Stimulated activated CD8-positive, alpha-beta memory T cell treated with anti-CD3 and anti-CD28 coated beads, Interleukin-12 subunit alpha, Interleukin-12 subunit beta, amount 100 ng/mL, for 24 hours (primary cell): ENCODE data around the gene NAALADL2.
"Not testable (repeated sequence)": the region's sequence is repeated elsewhere in the genome, so short reads cannot be mapped to it uniquely, and the experiment has no call there.

Experiments used
- DNase-seq: peaks from one replicate; pipeline ENCODE4 v3.0.0-alpha.2; 2020; ENCODE audit errors: extremely low read depth

The NAALADL2 gene

GRCh38 chr3:175748087-175748730 lies 889.1 kb downstream of the NAALADL2 start:
- no peak for DNase-seq

DNA sequence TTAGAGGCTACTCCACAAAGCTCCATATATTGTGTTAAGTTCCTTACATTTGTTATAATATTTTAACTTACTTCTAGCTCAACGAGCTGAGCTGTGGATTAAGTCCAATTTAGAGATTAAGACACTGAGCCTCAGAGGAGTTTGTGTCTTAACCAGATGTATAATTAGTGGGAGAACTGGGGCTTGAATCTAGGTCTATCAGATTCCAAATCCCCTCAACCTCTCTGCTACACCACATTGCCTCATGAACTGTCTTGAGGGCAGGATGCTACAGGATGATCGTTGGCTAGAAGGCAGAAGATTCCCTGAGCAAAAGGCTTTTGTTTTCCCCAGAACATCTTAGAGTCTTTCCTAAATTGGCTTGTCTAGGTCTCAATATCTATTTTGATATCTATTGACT lies 890.8 kb downstream of the NAALADL2 start:
- no peak for DNase-seq

GRCh38 chr3:175751089-175751488 lies 892.0 kb downstream of the NAALADL2 start:
- no peak for DNase-seq

- DNase-seq, result no peak
Observed at GRCh38 chr3:175763948-175764347, 904.8 kb downstream of the NAALADL2 start.

GRCh38 chr3:175764722-175765121 lies 905.6 kb downstream of the NAALADL2 start:
- no peak for DNase-seq

GRCh38 chr3:175770426-175770825 lies 911.3 kb downstream of the NAALADL2 start:
- no peak for DNase-seq

DNA sequence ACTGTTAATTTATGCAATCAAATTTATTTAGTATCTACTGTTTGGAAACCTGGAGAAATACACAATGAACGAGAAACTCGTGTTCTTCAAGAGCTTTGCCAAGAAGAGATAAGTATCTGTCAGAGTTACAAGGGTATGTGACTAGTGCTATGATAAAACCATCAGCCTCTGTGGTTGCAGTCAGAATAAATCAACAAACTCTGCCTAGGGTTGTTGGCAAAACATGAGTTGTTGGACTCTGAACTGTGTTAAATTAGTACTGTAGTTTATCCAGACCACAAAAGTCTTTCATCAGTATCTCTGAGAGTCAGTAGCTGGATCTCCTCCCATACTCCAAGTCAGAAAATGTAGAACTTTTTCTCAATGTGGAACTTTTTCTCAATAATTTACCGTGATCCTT lies 918.4 kb downstream of the NAALADL2 start:
- DNase-seq, result no peak

DNA sequence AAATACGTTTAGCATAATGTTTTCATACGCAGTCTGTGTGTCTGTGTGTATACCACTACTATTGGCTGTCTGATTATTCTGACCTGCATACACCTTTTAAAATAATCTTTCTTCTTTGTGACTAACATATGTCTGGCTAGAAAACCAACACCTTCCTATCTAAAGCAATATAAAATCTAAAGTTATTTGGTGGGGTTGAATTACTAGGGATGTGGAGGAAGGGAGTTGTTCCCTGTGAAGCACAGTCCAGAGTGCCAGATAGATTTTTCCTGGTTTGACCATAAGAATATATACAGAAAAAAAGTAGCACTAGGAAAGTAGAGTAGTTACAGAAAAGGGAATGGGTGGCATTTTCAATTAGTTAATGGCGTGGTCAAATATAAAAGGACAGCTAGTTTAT lies 918.8 kb downstream of the NAALADL2 start:
- no peak for DNase-seq

GRCh38 chr3:175778994-175779393 lies 919.9 kb downstream of the NAALADL2 start:
- no peak for DNase-seq

GRCh38 chr3:175787109-175787508 lies 928.0 kb downstream of the NAALADL2 start:
- not testable (repeated sequence) for DNase-seq

- no peak for DNase-seq
Observed at GRCh38 chr3:175792245-175792644, 933.1 kb downstream of the NAALADL2 start.

- no peak for DNase-seq
Observed at GRCh38 chr3:175798326-175798725, 939.2 kb downstream of the NAALADL2 start.

GRCh38 chr3:175805825-175806224 lies 946.7 kb downstream of the NAALADL2 start:
- no peak for DNase-seq

DNA sequence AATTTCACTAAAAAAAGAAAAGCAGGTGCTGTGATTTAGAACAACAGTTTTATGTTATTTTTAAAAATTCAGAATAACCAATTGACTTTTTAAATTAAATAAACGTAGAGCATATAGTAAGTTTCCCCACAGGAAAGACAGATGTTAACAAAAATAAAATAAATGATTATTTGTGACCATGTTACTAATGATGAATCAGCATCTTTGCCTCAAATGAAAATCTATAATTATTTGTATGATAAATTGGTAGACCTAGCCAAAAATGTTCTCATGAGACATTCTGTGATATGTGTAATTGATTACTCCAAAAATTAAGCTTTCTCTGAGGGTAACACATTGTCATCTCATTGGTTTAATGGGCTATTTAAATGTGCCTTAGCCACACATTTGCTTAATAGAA lies 948.0 kb downstream of the NAALADL2 start:
- no peak for DNase-seq

- no peak for DNase-seq
Observed at GRCh38 chr3:175818811-175819464, 959.8 kb downstream of the NAALADL2 start.

- not testable (repeated sequence) for DNase-seq
Observed at GRCh38 chr3:175822766-175823491, 963.8 kb downstream of the NAALADL2 start.

DNA sequence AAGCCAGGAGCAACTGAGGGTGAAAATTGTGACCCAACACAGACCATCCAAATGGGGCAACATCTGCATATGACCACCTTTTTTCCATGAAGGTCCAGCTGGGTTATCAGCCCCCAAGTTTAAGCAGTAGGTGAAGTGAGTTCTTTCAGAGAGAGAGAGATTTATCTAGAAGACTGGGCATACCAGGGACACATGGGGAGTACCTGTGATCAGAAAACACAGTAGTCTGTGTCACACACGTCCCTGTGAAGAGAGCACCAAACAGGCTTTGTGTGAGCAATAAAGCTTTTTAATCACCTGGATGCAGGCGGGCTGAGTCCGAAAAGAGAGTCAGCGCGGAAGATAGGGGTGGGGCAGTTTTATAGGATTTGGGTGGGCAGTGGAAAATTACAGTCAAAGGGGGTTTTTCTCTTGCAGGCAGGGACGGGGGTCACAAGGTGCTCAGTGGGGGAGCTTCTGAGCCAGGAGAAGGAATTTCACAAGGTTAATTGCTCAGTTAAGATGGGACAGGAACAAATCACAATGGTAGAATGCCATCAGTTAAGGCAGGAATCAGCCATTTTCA lies 966.0 kb downstream of the NAALADL2 start:
- not testable (repeated sequence) for DNase-seq

- no peak for DNase-seq
Observed at GRCh38 chr3:175826759-175827158, 967.6 kb downstream of the NAALADL2 start.

DNA sequence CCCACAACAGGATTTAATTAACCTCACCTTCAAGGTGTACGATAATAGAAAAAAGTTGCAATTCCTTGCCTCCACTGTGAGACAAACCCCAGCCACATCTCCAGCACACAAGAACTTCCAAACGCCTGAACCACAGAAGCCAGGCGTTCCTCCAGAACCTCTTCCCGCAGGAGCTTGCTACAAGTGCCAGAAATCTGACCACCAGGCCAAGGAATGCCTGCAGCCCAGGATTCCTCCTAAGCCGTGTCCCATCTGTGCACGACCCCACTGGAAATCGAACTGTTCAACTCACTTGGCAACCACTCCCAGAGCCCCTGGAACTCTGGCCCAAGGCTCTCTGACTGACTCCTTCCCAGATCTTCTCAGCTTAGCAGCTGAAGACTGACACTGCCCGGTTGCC lies 970.7 kb downstream of the NAALADL2 start:
- DNase-seq, result not testable (repeated sequence)

GRCh38 chr3:175835763-175836162 lies 976.6 kb downstream of the NAALADL2 start:
- not testable (repeated sequence) for DNase-seq

- DNase-seq, result no peak
Observed at GRCh38 chr3:175836617-175837016, 977.5 kb downstream of the NAALADL2 start.

- DNase-seq, result no peak
Observed at GRCh38 chr3:175837962-175838361, 978.8 kb downstream of the NAALADL2 start.
